ENCODE results near the gene BACH2. TPM values are rescaled to one million over a fixed set of nuclear protein-coding genes. Genes with fewer than 3 reads are reported as not detected.

BACH2 gene
- total and polyA plus RNA-seq, 2 of the 8 experiments (the other 6 are each of a cell fraction or from before 2014, with no cell fraction given) = 1.9 to 5.9 TPM

DNA sequence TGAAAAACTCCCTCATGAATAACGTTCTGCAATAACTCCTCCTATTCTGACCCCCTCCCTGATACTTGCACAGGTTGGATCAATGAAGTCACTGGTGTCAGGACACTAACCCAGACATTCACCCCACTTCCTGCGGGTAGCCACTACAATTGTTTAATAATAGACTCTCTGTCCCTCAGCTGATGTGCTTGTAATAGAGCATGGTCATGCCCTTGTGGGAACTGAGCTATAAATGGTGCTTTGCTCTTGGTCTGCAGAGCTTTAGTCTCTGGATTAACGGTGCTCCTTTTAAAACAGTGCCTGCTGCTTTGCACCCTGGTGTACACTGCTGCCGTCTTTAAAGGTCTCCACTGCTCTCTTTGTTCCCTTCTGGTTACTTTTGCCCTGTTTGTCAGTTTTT lies 127.3 kb downstream of the BACH2 start (continued):
- TF ChIP-seq CBX8 (IDR thresholded peaks at IDR 0.05; ENCODE audit: borderline replicate concordance, low read depth, low read length) (no peak), CREB1 (IDR thresholded peaks at IDR 0.05) (no peak), NRF1 (IDR thresholded peaks at IDR 0.05; ENCODE audit: low read depth, low read length) (no peak), EP300 (IDR thresholded peaks at IDR 0.05; ENCODE audit: borderline replicate concordance in 1 of 2, low read depth in 2 of 2, low read length in 2 of 2) (no peak), ZNF274 (IDR thresholded peaks at IDR 0.05; ENCODE audit: borderline replicate concordance, extremely low read depth, low read length) (no peak)
